Measurements from ENCODE around the gene TMEM54. TPM values are rescaled to one million over a fixed set of nuclear protein-coding genes. Genes with fewer than 3 reads are reported as not detected.

Gene TMEM54
- total RNA-seq, 2 experiments from 2014 or later = 3.6 to 4.0 TPM

GRCh38 chr1:32900371-32900955 lies 726 bp downstream of the TMEM54 start:
- H3K27ac Mint-ChIP-seq = no peak overlapping the region
- ChIA-PET POLR2A (no interaction called here), CTCF (no interaction called here)
- peak overlapping the region; percentile 59 for H3K4me3 Mint-ChIP-seq
- H3K4me1 Mint-ChIP-seq (ENCODE audit: low read depth) = peaks cover 6% of the 10 kb centered on the region
- H3K9me3 Mint-ChIP-seq = no peaks in the 10 kb centered on the region
- no peaks in the 10 kb centered on the region for H3K36me3 Mint-ChIP-seq
- DNase-seq = no peak
- H3K27me3 Mint-ChIP-seq = peaks cover 46% of the 10 kb centered on the region
- intact Hi-C loops (cut with micrococcal nuclease) = no loop called here

DNA sequence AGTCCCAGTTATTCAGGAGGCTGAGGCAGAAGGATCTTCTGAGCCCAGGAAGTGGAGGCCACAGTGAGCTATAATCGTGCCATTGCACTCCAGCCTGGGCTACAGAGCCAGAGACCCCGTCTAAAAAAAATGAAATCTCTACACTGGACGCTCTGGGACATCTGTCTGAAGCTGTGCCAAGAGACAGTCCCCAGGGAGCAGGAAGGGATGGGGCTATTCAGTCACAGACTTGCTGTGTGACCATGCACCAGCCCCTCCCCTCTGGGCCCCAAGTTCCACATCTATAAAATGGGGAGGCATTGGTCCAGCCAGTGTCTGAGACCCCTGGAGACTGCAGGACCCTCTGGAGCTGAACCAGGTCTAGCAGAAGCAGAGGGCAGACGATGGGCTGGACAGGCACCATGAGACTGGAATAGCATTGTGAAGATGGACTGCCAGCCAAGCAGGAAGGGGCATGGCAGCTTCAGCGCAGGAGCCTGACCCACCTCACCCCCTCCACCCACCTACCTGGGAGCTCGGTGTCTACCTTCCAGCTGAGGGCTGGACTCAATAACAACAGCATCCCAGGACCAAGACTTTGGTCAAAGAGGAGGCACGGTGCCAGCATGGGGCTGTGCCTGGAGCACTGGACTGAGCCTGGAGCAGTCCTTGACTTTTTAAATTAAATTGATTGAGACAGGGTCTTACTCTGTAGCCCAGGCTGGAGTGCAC lies 1.4 kb downstream of the TMEM54 start:
- CTCF ChIA-PET = no interaction called here
- H3K9me3 Mint-ChIP-seq = no peaks in the 10 kb centered on the region
- H3K4me1 Mint-ChIP-seq (ENCODE audit: low read depth) = peaks cover 6% of the 10 kb centered on the region
- intact Hi-C loops (cut with micrococcal nuclease) = no loop called here
- H3K4me3 Mint-ChIP-seq = no peak overlapping the region
- POLR2A ChIA-PET = no interaction called here
- H3K27ac Mint-ChIP-seq = no peak overlapping the region
- no peak for DNase-seq
- no peaks in the 10 kb centered on the region for H3K36me3 Mint-ChIP-seq
- peaks cover 46% of the 10 kb centered on the region for H3K27me3 Mint-ChIP-seq

DNA sequence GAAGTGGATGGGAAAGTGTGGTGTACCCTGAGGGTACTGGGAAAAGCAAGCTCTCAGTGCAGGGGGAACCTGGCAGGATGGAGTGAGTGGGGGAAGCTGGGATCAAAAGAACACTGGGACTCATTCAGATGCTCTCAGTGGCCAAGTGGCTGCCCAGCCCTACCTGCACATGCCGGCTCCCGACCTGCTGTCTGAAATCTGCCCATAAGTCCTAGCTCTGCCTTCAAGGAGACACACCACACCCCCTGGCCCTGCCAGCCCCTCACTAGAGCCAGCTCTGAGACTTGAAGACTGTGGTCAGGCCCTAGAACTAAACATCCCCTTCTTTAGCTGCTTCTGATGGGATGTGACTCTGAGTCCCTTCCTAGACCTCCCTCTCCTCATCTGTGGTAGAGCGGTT lies 2.2 kb downstream of the TMEM54 start:
- Mint-ChIP-seq H3K4me3 (no peak overlapping the region), H3K27ac (no peak overlapping the region), H3K36me3 (no peaks in the 10 kb centered on the region), H3K9me3 (no peaks in the 10 kb centered on the region), H3K27me3 (peaks cover 46% of the 10 kb centered on the region), H3K4me1 (ENCODE audit: low read depth) (peaks cover 6% of the 10 kb centered on the region)
- ChIA-PET CTCF (interaction anchor here (0.9 to 1.3 kb wide), 2 partner anchors 187 to 197 kb away, joined by 3 to 5 read pairs; no protein-coding TSS in a partner anchor), POLR2A (no interaction called here)
- intact Hi-C loops (cut with micrococcal nuclease) = no loop called here
- DNase-seq = no peak

DNA sequence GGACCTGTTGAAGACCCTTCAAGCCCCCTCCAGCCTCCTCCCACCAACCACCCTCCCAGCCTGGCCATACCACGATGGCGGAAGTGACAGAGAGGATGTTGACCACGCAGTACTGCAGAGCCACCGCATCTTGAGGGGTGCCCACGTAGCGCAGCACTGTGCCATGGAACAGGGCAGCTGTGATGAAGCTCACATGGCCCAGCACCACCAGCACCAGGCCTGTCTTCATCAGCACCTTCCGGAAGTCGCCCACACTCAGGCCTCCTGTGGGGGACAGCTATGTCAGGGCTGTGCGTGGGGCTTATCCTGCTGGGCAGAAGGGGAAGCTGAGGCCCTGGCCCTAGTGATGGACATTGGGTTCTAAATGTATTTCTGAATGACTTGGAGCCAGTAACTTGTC lies 3.1 kb downstream of the TMEM54 start:
- CTCF ChIA-PET = interaction anchor here (0.6 to 1.3 kb wide), 3 partner anchors 11 to 186 kb away, joined by 3 to 5 read pairs (median 3); no protein-coding TSS in a partner anchor
- Mint-ChIP-seq H3K27me3 (peaks cover 43% of the 10 kb centered on the region), H3K4me3 (no peak overlapping the region), H3K4me1 (ENCODE audit: low read depth) (peaks cover 6% of the 10 kb centered on the region), H3K36me3 (no peaks in the 10 kb centered on the region), H3K9me3 (no peaks in the 10 kb centered on the region), H3K27ac (no peak overlapping the region)
- DNase-seq = no peak
- POLR2A ChIA-PET = no interaction called here
- intact Hi-C loops (cut with micrococcal nuclease) = no loop called here

GRCh38 chr1:32897082-32898049 lies 3.8 kb downstream of the TMEM54 start:
- no peak for DNase-seq
- CTCF ChIA-PET = interaction anchor here (0.8 to 1.1 kb wide), 2 partner anchors 10 to 186 kb away, joined by 3 read pairs; no protein-coding TSS in a partner anchor
- Mint-ChIP-seq H3K9me3 (no peaks in the 10 kb centered on the region), H3K27ac (no peak overlapping the region), H3K27me3 (peaks cover 42% of the 10 kb centered on the region), H3K4me1 (ENCODE audit: low read depth) (peaks cover 11% of the 10 kb centered on the region), H3K4me3 (no peak overlapping the region), H3K36me3 (no peaks in the 10 kb centered on the region)
- intact Hi-C loops (cut with micrococcal nuclease) = no loop called here
- POLR2A ChIA-PET = no interaction called here

- H3K36me3 Mint-ChIP-seq = no peaks in the 10 kb centered on the region
- H3K27me3 Mint-ChIP-seq = peaks cover 44% of the 10 kb centered on the region
- ChIA-PET CTCF (no interaction called here), POLR2A (no interaction called here)
- intact Hi-C loops (cut with micrococcal nuclease) = no loop called here
- H3K4me1 Mint-ChIP-seq (ENCODE audit: low read depth) = peaks cover 13% of the 10 kb centered on the region
- DNase-seq = no peak
- H3K4me3 Mint-ChIP-seq = no peak overlapping the region
- H3K9me3 Mint-ChIP-seq = no peaks in the 10 kb centered on the region
- H3K27ac Mint-ChIP-seq = no peak overlapping the region
These were observed 4.7 kb downstream of the TMEM54 start for GRCh38 chr1:32896451-32896850.

GRCh38 chr1:32895325-32896215 lies 5.6 kb downstream of the TMEM54 start:
- ChIA-PET POLR2A (no interaction called here), CTCF (interaction anchor here (0.6 to 3.6 kb wide), 5 partner anchors 12 to 179 kb away, joined by 3 to 21 read pairs (median 3); no protein-coding TSS in a partner anchor)
- Mint-ChIP-seq H3K36me3 (no peaks in the 10 kb centered on the region), H3K4me3 (no peak overlapping the region), H3K9me3 (no peaks in the 10 kb centered on the region), H3K27me3 (peaks cover 49% of the 10 kb centered on the region), H3K27ac (no peak overlapping the region), H3K4me1 (ENCODE audit: low read depth) (peaks cover 11% of the 10 kb centered on the region)
- intact Hi-C loops (cut with micrococcal nuclease) = no loop called here
- no peak for DNase-seq

DNA sequence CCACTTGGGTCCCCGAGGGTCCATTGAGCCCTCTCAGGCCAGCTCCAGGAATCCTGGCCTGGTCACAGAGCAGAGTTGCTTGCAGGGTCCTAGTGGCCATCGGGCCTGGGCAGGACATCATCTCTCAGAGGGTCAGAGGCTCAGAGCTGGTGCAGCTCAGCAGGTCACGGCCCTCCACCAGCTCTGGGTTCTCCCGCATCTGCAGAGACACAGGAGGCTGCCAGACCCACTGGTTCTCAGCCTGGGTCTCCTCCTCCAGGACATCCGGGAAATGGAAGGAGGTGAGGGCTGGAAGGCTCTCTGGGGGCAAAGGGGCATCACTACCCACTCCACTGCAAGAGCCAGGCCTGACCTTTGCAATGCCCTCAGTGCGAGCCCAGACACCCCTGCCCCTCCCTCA lies 6.5 kb downstream of the TMEM54 start:
- POLR2A ChIA-PET = no interaction called here
- no peaks in the 10 kb centered on the region for H3K9me3 Mint-ChIP-seq
- H3K27me3 Mint-ChIP-seq = peaks cover 50% of the 10 kb centered on the region
- H3K4me1 Mint-ChIP-seq (ENCODE audit: low read depth) = peaks cover 9% of the 10 kb centered on the region
- CTCF ChIA-PET = interaction anchor here (1.2 to 3.6 kb wide), 6 partner anchors 9 to 183 kb away, joined by 3 to 21 read pairs (median 3); no protein-coding TSS in a partner anchor
- no peak overlapping the region for H3K4me3 Mint-ChIP-seq
- intact Hi-C loops (cut with micrococcal nuclease) = no loop called here
- H3K27ac Mint-ChIP-seq = no peak overlapping the region
- H3K36me3 Mint-ChIP-seq = no peaks in the 10 kb centered on the region
- DNase-seq = no peak

GRCh38 chr1:32894019-32894600 lies 7.1 kb downstream of the TMEM54 start:
- no peak overlapping the region for H3K27ac Mint-ChIP-seq
- H3K27me3 Mint-ChIP-seq = peaks cover 52% of the 10 kb centered on the region
- intact Hi-C loops (cut with micrococcal nuclease) = no loop called here
- H3K4me1 Mint-ChIP-seq (ENCODE audit: low read depth) = peaks cover 9% of the 10 kb centered on the region
- H3K9me3 Mint-ChIP-seq = no peaks in the 10 kb centered on the region
- CTCF ChIA-PET = interaction anchor here (1.2 to 3.6 kb wide), 4 partner anchors 9 to 182 kb away, joined by 3 to 21 read pairs (median 6); no protein-coding TSS in a partner anchor
- H3K36me3 Mint-ChIP-seq = no peaks in the 10 kb centered on the region
- peak overlapping the region; percentile 21 for H3K4me3 Mint-ChIP-seq
- no peak for DNase-seq
- POLR2A ChIA-PET = no interaction called here

GRCh38 chr1:32893198-32894018 lies 7.8 kb downstream of the TMEM54 start:
- H3K4me3 Mint-ChIP-seq = peak overlapping the region; percentile 27
- peaks cover 9% of the 10 kb centered on the region for H3K4me1 Mint-ChIP-seq (ENCODE audit: low read depth)
- peaks cover 52% of the 10 kb centered on the region for H3K27me3 Mint-ChIP-seq
- ChIA-PET CTCF (interaction anchor here (0.9 to 3.6 kb wide), 19 partner anchors 8 to 193 kb away, joined by 3 to 21 read pairs (median 4); partner anchors contain the start of gene AZIN2), POLR2A (no interaction called here)
- intact Hi-C loops (cut with micrococcal nuclease) = no loop called here
- H3K9me3 Mint-ChIP-seq = no peaks in the 10 kb centered on the region
- no peak overlapping the region for H3K27ac Mint-ChIP-seq
- DNase-seq = peak; percentile 29
- no peaks in the 10 kb centered on the region for H3K36me3 Mint-ChIP-seq

All from activated CD4-positive, alpha-beta memory T cell treated with anti-CD3 and anti-CD28 coated beads for 36 hours (primary cell).